GM19467 (cell line): ENCODE measurements around the gene CSGALNACT2.
"Not testable (repeated sequence)": the region's sequence is repeated elsewhere in the genome, so short reads cannot be mapped to it uniquely, and the experiment has no call there.

Experiments
- ATAC-seq: cut with Tn5 transposase; IDR thresholded peaks from one replicate; pipeline ENCODE4 v1.9.1; 2021; ENCODE audit warnings: mild to moderate bottlenecking, moderate library complexity; ENCODE audit not compliant: unreplicated experiment

The CSGALNACT2 gene, protein sequence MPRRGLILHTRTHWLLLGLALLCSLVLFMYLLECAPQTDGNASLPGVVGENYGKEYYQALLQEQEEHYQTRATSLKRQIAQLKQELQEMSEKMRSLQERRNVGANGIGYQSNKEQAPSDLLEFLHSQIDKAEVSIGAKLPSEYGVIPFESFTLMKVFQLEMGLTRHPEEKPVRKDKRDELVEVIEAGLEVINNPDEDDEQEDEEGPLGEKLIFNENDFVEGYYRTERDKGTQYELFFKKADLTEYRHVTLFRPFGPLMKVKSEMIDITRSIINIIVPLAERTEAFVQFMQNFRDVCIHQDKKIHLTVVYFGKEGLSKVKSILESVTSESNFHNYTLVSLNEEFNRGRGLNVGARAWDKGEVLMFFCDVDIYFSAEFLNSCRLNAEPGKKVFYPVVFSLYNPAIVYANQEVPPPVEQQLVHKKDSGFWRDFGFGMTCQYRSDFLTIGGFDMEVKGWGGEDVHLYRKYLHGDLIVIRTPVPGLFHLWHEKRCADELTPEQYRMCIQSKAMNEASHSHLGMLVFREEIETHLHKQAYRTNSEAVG

DNA sequence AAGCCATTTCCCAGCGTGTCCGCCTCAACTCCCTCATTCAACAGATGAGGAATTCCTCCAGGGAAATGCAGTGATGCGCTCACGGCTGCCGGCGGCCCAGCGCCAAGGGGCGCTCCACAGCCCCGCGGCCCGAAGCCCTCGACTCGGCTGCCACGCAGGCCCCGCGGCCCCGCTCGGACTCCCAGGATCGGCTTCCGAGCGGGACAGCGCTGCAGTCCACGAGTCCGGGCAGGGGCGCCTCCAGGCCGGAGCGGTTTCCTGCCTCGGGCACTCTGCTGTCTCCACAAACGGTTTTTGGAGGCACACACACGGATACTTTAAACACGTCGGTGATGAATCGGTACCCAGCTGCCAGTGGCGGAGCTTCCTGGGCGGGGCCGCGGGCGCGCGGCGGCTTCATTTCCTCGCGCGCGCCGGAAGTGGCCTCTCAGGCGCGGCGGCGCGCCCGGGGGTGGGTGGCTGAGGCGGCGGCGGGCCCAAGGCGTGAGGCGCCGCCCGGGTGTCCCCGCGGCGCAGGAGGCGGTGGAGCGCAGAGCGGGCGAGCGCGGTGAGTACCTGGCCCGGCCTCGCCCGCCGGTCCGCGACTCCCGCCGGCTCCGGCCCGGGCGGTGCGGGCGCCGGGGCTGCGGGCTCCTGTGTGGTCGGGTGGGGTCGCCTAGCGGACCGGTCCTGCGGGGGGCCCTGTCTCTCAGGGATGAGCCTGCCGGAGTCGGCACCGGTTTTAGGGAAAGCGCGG lies at the start of gene CSGALNACT2:
TSS of gene CSGALNACT2 (plus strand) at position 425 of the 736 bp plus-strand sequence. CDS start 16,705 bp downstream, outside the sequence.
- peak; percentile 68 for ATAC-seq

DNA sequence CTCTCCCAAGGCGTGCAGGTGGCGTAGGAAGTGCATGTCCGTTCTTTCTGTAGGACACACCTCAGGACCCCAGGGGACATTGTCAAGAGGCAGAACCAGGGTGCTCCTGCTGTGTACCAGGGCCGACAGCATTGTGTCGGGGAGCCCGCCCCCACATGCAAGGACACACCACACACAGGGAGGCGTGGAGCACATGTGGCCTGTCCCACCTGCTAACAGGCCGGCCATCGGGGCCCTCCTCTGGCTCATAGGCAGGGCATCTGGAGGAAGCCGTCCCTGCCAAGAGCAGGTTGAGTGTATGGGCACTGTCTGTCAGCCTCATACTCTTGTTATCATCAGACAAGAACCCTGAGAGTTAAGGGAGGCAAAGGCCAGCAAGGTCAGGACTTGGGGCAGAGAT lies 48.7 kb upstream of the CSGALNACT2 start:
- ATAC-seq = no peak

DNA sequence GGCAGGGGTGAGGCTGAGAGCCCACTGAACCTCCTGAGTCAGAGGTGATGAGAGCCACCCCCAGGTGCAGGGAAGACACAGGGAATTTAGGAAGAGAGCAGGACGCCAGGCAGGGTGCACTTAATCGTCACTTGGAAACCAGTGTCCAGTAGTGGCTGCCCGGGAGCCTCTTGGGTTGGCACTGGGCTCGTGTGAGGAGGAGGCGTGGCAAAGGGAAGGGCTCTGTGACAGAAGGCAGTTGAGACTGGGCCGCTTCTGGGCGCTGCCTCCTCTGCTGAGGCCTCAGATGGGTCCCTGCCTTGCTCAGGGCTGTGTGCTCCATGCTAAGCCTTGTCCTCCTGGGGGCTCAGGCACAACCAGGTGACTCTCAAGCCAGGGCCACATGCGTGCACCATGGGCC lies 48.1 kb upstream of the CSGALNACT2 start:
- no peak for ATAC-seq

DNA sequence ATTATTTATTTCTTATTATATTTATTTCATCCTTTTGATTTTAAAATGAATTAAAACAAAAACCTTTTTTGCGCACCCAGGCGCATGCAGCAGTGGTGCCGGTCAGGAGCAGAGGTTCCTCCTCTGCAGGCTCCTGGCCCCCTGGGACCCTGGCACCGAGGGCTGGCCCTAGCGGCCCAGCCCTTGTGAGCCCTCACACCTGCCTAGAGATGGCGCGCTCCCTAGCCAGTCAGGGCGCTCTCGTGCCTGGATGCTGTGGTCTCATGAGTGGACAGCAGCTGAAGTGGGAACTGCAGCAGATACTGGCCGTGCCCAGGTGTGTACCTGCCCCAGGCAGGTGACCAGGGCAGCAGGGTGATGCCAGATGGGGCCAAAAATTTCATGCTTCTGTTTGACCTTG lies 47.6 kb upstream of the CSGALNACT2 start:
- ATAC-seq = no peak

DNA sequence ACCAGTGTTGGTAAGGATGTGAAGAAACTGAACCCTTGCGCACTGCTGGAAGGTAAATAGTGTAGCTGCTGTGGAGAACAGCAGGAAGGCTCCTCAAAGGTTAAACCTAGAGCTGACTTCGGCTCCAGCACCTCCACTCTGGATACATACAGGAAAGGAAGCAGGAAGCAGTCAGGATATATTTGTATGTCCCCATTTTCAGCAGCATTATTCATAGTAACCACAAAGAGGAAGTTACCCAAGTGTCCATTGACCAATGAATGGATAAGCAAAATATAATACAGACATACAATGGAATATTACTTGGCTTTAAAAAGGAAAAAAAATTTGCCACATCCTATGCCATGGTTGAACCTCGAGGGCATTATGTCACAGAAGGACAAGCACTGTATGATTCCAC lies 46.4 kb upstream of the CSGALNACT2 start:
- ATAC-seq = no peak

DNA sequence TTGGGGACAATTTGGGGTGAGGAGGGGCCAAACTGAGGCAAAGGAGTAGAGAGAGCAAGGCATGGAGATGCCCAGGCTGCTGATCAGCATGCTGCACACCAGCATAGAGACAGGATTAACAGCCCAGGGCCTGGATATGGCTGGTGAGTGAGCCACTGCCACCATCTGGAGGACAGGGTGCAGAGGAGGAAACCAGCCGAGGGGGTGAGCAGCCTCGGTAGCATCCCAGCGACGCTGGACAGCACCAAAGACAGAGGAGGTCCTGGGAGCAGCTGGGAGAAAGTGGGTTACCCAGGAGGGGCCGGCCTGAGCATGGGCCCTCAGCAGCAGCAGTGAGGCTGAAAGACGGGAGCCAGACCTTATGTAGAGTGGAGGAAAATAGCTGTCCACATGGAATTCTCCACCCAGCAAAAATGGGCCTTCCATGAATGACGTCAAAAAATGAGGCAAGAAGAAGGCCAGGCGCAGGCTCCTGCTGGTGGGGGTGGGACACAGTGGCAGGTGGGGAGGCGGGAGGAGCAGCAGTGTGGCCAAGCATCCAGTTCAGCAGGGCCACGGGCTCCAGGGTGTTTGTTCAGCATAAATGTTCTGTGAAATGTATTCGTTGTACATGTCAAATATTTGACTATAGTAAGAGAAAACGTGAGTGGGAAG lies 44.7 kb upstream of the CSGALNACT2 start:
- no peak for ATAC-seq

DNA sequence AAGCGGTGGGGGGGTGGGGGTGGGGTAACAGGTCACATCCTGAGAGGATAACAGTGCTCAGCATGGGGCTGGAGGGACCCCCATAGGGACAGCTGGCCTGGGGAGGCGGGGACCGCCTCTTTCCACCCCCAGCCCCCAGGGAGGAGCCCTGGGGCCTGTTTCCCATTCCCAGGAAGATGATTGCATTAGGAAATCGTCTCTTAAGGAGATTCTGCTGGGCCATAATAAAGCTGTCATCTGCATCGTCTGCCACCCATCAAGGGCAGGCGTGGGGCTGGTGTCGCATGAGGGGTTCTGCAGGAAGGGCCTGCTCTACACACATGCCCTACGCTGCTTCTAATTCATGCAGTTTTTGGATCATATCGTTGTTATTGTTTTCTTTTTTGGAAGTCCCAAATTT lies 44.2 kb upstream of the CSGALNACT2 start:
- ATAC-seq = no peak

DNA sequence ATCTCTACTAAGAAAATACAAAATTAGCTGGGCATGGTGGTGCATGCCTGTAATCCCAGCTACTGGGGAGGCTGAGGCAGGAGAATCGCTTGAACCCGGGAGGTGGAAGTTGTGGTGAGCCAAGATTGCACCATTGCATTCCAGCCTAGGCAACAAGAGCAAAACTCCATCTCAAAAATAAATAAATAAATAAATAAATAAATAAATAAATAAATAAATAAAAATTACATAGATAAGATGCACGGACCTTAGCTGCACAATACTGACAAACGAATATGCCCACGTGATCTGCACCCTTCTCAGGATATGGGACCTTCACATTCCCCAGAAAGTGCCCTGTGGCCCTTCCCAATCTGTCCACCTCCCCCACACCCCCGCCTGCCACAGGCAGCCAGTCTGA lies 38.9 kb upstream of the CSGALNACT2 start:
- ATAC-seq = not testable (repeated sequence)

DNA sequence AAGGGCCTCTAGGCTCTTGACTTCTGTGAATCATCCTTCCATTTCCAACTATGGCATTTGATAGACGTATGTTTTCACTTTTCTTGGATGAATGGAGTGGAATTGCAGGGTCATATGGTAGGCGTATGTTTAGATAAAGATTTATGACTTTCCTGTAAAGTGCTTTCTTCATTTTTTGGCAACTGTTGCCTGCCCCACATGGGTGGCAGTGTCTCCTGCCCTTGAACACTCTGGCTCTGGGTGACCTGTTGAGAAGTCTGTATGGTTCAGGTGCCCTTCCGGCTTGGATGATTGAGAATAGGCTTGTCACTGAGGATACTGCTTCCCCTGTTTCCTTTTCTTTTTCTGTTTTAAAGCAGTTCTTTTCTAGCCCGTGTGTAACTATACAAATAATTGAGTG lies 38.3 kb upstream of the CSGALNACT2 start:
- no peak for ATAC-seq

DNA sequence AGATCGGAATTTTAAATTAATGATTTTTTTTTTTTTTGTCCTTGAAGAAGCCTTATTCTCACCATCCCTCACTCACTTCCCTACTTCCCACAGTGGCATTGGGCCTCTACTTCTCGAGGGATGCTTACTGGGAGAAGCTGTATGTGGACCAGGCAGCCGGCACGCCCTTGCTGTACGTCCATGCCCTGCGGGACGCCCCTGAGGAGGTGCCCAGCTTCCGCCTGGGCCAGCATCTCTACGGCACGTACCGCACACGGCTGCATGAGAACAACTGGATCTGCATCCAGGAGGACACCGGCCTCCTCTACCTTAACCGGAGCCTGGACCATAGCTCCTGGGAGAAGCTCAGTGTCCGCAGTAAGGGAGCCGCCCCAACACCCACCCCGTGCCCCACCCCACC lies 37.9 kb upstream of the CSGALNACT2 start:
- no peak for ATAC-seq

DNA sequence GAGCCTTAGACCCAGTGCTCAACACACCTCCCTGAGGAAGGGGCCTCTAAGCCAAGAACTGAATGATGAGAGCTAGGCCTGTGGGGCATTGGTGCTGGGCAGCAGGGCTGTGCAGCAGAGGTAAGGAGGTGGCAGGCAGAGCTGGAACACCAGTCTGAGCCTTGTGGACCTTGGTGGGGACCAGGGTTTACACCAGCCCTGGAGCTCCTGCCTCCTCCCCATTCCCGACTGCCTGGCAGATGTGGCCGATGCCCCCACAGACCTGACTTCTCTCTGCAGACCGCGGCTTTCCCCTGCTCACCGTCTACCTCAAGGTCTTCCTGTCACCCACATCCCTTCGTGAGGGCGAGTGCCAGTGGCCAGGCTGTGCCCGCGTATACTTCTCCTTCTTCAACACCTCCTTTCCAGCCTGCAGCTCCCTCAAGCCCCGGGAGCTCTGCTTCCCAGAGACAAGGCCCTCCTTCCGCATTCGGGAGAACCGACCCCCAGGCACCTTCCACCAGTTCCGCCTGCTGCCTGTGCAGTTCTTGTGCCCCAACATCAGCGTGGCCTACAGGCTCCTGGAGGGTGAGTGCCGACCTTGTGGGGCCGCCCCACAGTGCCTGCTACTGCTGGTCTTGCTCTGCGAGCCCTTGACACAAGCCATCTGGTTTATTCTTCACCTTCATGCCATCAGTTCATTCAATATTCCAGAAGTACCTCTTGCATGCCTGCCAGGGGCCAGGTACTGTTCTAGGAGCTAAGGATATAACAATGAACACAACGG lies 36.0 kb upstream of the CSGALNACT2 start:
- no peak for ATAC-seq

DNA sequence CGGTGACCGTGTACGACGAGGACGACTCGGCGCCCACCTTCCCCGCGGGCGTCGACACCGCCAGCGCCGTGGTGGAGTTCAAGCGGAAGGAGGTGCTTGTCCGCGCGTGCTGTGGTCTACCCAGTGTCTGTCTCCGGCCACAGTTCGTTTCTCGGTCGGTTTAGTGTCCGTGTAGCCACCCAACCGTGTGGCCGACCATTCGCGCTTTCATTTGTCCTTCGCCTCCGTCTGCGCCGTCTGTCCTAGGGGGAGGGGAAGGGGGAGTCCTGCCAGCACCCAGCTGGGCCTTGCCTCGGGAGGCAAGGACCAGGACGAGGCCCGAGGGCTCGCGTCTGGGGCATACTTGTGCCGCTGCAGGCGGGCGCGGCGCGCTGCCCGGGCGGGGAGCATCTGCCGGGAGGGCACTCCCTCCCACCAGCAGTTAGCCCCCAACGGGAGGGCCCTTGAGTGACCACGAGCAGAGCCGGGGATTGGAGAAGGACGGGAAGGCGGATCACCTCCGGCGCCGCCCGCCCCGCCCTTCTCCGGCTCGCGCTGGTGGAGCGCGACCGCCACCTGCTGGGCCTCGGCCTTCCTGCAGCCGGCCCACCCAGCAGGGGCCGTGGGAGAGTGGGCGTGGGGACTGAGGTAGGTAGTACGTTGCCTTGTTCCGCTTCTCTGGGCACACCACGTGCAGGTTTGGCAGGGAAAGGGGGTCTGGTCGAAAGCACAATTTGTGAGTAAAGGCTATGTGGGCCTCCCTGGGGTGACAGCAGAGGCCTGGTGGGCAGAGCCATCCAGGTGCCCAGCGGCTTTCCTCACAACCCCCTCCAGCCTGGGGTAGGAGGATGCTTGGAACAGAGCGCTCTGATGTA lies 32.9 kb upstream of the CSGALNACT2 start:
- peak; percentile 71 for ATAC-seq

DNA sequence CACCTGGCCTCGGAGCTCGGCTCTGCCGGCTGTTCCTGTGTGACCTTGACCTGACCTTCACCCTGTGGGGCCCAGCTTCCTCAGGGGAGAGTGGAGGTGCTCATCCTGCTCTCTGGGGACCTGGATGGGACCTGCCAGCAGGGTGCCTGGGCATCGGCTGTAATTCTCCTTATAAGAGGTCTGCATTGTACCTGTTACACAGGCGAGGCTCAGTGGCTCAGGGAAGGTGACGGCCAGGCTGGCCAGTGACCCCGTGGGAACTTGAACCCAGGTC lies 32.4 kb upstream of the CSGALNACT2 start:
- ATAC-seq = no peak

DNA sequence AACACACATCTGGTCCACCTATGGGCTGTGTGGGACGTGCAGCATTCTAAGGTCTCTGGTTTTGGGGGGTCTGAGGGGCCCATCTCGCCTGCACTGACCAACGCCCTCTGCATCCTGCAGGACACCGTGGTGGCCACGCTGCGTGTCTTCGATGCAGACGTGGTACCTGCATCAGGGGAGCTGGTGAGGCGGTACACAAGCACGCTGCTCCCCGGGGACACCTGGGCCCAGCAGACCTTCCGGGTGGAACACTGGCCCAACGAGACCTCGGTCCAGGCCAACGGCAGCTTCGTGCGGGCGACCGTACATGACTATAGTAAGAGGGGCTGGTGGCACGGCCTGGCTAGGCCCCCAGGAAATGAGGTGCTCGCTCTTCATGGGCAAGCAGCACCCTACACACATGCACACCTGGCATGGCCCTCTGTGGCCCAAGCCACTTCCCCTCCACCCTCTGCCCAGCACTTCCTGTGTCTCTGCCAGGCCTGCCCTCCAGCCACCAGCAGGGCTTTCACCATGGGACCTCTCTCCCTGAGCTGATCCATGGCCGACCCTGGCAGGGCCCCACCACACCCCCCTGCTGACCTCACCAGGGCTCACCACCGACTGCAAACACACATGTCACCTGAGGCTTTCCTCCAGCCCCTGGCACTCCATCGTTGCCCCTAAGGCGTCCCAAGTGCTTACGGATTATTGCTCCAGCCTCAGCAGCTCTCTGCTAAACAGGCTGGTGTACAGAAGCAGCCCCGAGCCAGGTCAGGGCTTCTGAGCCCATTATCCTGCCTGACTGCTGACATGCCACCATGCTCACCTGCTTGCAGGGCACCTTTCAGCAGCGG lies 31.8 kb upstream of the CSGALNACT2 start:
- ATAC-seq = no peak

DNA sequence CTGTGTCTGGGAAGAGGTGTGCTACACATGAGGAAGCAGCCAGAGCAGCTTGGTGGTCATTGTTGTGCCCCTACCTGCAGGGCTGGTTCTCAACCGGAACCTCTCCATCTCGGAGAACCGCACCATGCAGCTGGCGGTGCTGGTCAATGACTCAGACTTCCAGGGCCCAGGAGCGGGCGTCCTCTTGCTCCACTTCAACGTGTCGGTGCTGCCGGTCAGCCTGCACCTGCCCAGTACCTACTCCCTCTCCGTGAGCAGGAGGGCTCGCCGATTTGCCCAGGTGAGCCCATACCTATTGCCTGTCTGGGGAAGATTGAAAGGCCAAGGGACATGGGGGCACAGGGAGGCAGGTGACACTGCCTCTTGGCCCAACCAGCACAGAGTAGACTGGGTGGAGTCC lies 29.3 kb upstream of the CSGALNACT2 start:
- no peak for ATAC-seq

DNA sequence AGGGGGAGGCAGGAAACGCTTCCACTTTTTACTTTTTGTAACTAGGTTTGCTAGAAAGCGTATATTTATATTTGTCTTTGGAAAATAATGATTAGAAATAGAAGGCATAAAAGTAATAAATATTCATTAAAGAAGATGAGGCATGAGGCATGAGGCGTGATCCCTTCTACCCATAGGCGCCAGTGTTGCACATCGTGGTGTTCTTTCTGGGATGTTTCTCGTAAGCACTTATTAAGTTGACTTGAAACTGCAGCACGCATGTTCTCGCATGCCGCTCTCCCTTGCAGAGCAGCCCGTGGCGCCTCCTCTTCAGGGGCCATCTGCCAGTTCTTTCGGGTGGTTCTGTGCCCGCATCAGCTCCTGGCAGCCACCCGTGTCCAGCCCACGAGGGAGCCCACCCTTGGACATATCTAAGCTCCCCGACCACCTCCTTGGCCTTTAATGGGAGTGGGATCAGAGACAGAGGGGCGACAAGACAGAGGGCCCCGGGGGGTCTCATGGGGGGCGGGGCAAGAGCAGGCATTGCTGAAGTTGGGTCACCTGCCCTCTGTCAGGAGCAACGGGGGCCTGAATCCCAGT lies 28.5 kb upstream of the CSGALNACT2 start:
- no peak for ATAC-seq

DNA sequence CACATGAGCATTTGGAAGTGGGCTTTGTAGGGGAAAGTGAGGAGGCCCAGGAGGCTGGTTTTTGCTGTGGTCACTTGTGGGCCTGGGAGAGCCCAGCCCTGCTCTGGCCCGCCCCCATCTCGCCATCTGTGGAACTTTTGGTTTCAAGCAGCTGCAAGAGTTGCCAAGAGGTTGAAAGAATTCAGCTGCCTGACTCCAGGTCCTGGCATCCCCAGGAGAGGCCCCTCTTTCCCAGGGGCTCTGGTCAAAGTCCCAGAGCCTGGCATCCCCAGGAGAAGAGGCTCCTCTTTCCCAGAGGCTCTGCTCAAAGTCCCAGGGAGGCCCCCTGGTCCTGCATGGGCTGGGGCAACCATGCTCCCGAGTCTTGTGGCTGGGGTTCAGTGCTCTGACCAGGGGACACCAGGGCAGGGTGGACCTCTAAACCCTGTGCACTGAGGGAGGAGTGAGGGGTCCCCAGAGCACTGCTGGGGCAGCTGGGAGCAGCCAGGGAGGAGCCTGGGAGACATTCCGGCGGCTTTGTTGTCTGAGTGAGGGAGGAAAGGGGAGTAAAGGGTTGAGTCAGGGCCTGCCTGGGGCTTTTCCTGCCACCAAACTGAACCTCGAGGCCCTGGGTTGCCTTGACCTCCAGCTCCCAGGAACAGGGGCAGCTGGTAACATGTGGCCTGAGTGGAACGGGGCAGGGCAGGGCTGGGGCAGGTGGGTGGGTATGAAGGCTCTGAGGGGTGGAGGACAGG lies 27.7 kb upstream of the CSGALNACT2 start:
- ATAC-seq = peak; percentile 42

DNA sequence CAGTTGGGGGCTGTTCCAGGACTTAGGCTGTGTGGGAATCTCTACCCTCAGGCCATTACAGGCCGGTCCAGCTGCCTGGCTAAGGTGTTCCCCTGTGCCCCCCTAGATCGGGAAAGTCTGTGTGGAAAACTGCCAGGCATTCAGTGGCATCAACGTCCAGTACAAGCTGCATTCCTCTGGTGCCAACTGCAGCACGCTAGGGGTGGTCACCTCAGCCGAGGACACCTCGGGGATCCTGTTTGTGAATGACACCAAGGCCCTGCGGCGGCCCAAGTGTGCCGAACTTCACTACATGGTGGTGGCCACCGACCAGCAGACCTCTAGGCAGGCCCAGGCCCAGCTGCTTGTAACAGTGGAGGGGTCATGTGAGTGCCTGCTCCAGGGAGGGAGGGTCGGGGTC lies 27.1 kb upstream of the CSGALNACT2 start:
- ATAC-seq = no peak
